Anterior cingulate cortex (tissue), 58 donors: ENCODE results near the gene TMPRSS9.
A peak's percentile ranks its signal among the peaks of the same experiment; 100 is the strongest.

ENCODE experiments used
- DNase-seq, 58 donors: peaks; one replicate each; lab custom pipeline; 2025; lab: John Stamatoyannopoulos, UW

Gene TMPRSS9

DNA sequence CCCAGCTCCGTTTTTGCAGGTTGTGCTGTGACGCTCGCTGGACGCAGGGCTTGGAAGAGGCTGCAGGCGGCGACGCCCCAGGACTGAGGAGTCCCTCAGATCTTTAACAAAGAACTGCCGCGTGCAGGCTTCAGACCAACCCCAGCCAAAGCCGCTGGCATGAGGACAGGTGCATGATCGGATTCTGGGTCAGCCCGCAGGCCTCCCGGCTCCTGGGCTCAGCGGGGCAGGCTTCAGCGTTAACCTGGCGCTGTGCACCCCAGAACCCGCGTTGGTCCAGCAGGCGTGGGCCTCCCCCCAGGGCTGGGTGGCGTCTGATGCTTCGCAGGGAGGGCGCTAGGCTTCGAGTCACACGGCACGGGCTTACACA lies 68.2 kb downstream of the TMPRSS9 start:
- DNase-seq: peak in 20 of 58 donors; percentile 6 to 55 (median 34)

GRCh38 chr19:2428756-2429711 lies 69.0 kb downstream of the TMPRSS9 start:
- peak in 1 of 58 donors; percentile 1 for DNase-seq

GRCh38 chr19:2429917-2430535 lies 70.0 kb downstream of the TMPRSS9 start:
- DNase-seq: no peak

DNA sequence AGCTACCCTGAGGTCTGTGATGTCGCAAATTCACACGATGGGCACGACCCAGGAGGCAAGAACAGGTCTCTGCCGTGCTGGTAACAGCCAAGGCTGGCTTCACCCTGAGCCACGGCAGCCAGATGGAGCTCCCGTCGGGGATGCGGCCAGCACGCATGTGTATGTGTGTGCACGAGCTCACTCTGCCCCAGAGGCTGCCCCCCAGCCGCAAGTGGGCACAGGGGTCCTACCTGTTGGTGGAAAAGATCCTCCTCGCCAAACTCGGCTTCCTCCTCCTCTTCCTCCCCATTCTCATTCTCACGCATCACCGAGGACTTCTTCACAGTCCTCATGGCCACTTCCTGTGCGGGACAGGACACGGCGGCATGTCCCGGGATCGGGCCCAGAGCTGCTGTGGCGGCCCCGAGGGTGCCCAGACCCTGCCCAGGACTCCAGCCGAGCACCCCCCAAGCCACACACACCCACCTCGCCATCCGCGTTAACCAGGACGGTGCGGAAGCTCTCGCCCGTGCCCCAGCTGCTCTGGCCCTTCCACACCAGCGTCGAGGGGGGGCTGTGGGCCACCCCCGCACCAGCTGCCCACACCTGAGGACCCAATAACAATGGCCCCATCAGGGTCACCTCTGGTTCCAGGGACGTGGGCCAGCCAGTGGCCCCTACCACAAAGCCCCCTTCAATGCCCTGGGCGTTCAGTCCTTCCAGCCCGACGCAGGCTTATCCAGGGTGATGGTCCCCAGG lies 71.4 kb downstream of the TMPRSS9 start:
- DNase-seq: no peak

GRCh38 chr19:2432131-2432848 lies 72.2 kb downstream of the TMPRSS9 start:
- no peak for DNase-seq

- DNase-seq: no peak
Measured at GRCh38 chr19:2433854-2434253, 73.8 kb downstream of the TMPRSS9 start.

DNA sequence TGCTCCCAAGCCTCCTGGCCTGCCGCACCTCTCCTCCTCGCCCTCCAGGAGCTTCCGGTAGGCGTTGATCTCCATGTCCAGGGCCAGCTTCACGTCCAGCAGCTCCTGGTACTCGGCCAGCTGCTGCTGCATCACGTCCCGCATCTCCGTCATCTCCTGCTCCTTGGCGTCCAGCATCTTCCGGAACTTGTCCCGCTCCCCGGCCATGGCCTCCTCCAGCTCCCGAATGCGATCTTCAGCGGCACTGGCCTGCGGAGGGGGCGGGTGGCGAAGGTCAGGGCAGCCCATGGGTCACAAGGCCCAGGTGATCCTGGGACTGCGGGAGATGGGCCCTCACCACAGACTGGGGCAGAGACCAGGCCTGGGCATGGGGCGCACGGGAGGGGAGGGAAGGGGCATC lies 74.2 kb downstream of the TMPRSS9 start:
- no peak for DNase-seq

- DNase-seq: no peak
Measured at GRCh38 chr19:2434721-2435265, 74.7 kb downstream of the TMPRSS9 start.

GRCh38 chr19:2436384-2436783 lies 76.3 kb downstream of the TMPRSS9 start:
- no peak for DNase-seq

GRCh38 chr19:2436926-2437325 lies 76.9 kb downstream of the TMPRSS9 start:
- DNase-seq: no peak

- DNase-seq: no peak
Measured at GRCh38 chr19:2438178-2438577, 78.1 kb downstream of the TMPRSS9 start.

GRCh38 chr19:2440515-2440914 lies 80.5 kb downstream of the TMPRSS9 start:
- DNase-seq: no peak

DNA sequence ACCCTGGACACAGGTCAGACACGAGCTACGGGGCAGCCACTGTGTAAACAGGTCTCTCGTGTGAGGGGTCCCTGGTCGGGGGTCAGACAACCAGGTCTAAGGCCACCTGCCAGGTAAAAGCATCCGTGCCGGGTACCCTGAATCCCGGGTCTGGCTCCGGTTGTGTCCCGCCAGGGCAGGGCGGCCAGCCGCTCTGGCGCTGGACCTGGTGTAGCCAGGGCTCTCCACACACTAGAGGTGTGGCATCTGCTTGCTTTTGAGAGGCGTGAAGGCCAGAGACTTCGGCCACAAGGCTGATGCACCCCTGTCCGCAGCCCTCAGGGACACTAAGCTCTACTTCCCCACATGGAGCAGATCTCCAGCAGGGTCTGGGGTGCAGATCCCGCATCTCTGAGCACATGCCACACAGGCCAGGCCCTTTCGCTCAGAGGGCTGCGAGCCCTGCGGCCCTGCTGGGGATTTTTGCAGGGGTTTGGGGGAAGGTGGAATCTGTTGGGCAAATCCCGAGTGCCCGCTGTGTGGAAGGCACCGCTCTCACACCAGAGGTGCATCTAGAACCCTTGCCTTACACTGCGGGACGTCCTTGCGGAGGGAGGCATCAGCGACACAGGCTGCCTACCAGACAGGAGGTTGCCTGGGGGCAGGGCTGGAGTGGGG lies 81.2 kb downstream of the TMPRSS9 start:
- peak in 1 of 58 donors; percentile 14 for DNase-seq

DNA sequence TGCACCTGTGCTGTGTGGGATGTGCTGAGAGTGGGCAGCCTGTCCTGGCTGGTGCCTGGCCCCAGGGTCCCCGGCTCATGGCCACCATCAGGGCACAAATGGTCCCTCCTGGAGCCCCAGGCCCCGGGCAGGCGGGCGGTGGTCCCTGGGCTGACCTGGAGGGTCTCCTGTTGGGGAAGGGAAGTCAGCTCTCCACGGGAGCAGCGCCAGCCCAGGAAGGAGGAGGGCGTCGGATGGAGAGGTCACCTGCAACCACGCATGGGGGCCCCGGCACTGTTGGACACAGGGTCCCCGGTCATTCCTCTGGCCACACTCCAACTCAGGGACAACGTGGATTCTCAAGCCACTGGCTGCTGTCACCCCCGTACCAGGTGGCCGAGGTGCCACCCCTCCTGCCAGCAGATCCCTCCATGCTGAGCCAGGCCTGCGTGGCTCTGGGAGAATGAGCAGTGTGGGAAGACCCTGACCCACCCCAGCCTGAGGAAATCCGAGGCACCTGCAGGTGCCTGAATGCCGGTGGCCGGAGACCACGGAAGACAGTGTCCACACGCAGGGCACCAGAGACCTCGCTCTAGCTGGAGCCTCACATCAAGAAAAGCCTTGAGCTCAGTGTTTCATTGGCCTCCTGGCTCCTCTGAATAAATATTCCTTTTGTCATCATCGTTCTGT lies 83.2 kb downstream of the TMPRSS9 start:
- DNase-seq: no peak

- DNase-seq: no peak
Measured at GRCh38 chr19:2443785-2444182, 83.7 kb downstream of the TMPRSS9 start.

GRCh38 chr19:2444251-2445002 lies 84.4 kb downstream of the TMPRSS9 start:
- no peak for DNase-seq

GRCh38 chr19:2446381-2446780 lies 86.3 kb downstream of the TMPRSS9 start:
- no peak for DNase-seq

DNA sequence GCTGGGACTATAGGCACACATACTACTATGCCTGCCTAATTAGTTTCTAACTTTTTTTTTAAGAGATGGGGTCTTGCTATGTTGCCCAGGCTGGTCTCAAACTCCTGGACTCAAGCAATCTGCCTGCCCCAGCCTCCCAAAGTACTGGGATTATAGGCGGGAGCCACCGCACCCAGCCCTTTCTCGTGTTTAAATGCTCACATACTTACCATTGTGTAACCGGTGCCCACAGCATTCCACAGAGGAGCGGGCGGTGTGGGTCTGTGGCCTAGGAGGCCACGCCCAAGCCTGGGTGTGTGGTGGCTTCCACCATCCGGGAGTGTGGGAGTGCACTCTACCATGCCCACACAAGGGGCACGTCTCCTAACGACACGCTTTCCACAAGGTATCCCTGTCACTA lies 89.0 kb downstream of the TMPRSS9 start:
- DNase-seq: no peak
